ENCODE results near the gene COX17.

COX17 gene

DNA sequence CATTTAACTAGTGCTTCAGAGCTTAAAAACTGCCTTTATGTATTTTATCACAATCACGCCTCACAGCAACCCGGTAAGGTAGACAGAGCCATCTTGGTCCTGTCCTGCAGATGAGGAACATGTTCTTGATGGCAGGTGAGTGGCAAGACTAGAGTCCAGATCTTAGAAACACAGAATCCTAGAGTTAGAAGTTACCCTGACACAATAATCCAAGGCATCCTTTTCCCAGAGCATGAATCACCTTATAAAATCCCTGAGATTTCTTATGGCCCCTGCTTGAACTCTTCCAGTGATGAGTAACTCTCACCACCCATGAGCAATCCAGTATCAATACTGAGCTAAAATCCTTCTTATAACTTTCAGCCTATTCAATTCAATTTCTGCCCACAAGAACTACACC, 33.7 kb downstream of the COX17 start:
- WGBS, 2 experiments (ENCODE audit: insufficient coverage in 2 of 2) = 100% methylated on average over 1 of the region's 2 CpGs; no CpG with 5 or more reads in 1 of the 2 experiments

DNA sequence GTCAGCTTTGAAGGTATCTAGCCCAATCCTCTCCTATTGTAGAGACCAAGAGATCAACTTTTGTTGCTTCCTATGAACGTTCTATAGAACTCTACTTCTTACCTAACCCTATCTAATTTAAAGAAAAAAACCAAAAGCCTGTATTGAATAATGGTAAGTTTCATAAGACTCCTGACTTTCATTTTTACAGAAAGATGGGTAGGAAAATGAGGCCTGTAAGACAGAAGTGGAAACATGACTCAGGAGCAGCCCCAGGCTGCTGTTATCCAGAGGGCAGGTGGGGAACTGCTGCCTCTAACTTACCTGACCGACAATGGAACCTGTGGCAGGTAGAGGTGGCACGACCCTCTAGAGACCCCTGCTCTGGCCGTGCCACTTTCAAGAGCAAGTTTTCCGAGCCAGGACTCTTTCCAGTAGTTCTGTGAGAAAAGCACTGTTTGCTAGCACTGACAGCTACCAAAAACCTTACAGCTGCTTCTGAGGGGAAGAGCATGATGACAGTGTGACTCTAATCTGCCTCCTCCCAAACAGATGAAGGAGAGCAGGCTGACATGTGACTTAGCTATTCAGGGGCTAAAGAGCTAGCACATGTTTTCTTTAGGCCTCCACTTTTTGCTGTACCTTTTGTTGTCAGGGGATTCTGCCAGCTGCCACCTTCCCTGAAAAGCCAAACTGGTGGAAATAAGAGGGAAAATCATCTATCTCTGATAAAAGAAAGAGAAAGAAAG, 34.3 kb downstream of the COX17 start:
- Histone ChIP-seq H3K4me3 (ENCODE audit: extremely low read depth, insufficient read depth, low read length, poor library complexity, severe bottlenecking) (no peak overlapping the region), H3K36me3 (ENCODE audit: control insufficient read depth, insufficient read depth, low read length) (no peaks in the 10 kb centered on the region), H3K4me1 (ENCODE audit: control insufficient read depth, insufficient read depth, low read length, poor library complexity, severe bottlenecking) (peaks cover 20% of the 10 kb centered on the region), H3K9me3 (ENCODE audit: control insufficient read depth, low read length) (no peaks in the 10 kb centered on the region), H3K27ac (ENCODE audit: low read depth, low read length, severe bottlenecking) (no peak overlapping the region)
- 76 to 91% methylated on average over 4 of the region's 5 CpGs for WGBS, 2 experiments (ENCODE audit: insufficient coverage in 2 of 2)

More for the DNA sequence above, 33.7 kb downstream of the COX17 start:
- H3K9me3 ChIP-seq (ENCODE audit: control insufficient read depth, low read length) = no peaks in the 10 kb centered on the region
- no peak overlapping the region for H3K4me3 ChIP-seq (ENCODE audit: extremely low read depth, insufficient read depth, low read length, poor library complexity, severe bottlenecking)
- peaks cover 16% of the 10 kb centered on the region for H3K4me1 ChIP-seq (ENCODE audit: control insufficient read depth, insufficient read depth, low read length, poor library complexity, severe bottlenecking)
- H3K36me3 ChIP-seq (ENCODE audit: control insufficient read depth, insufficient read depth, low read length) = no peaks in the 10 kb centered on the region
- no peak overlapping the region for H3K27ac ChIP-seq (ENCODE audit: low read depth, low read length, severe bottlenecking)

DNA sequence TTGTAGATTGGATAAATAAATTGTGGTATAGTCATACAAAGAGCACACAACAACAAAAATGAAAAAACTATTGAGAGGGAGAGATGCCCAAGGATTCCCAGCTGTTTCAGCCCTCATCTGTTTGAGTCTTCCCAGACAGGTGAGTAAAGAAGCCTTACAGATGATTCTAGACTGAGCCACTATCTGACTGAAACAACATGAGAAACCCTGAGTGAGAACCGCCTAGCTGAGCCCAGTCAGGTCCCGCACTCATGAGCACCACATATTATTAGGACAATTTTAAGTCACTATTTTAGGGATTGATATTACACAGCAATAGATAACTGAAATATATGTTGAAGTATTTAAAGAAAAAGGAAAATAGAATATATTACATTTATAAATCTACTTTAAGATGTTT, 35.8 kb downstream of the COX17 start:
- Histone ChIP-seq H3K9me3 (ENCODE audit: control insufficient read depth, low read length) (no peaks in the 10 kb centered on the region), H3K36me3 (ENCODE audit: control insufficient read depth, insufficient read depth, low read length) (no peaks in the 10 kb centered on the region)
- no CpG with 5 or more reads among the region's 2 CpGs for WGBS, 2 experiments (ENCODE audit: insufficient coverage in 2 of 2)

DNA sequence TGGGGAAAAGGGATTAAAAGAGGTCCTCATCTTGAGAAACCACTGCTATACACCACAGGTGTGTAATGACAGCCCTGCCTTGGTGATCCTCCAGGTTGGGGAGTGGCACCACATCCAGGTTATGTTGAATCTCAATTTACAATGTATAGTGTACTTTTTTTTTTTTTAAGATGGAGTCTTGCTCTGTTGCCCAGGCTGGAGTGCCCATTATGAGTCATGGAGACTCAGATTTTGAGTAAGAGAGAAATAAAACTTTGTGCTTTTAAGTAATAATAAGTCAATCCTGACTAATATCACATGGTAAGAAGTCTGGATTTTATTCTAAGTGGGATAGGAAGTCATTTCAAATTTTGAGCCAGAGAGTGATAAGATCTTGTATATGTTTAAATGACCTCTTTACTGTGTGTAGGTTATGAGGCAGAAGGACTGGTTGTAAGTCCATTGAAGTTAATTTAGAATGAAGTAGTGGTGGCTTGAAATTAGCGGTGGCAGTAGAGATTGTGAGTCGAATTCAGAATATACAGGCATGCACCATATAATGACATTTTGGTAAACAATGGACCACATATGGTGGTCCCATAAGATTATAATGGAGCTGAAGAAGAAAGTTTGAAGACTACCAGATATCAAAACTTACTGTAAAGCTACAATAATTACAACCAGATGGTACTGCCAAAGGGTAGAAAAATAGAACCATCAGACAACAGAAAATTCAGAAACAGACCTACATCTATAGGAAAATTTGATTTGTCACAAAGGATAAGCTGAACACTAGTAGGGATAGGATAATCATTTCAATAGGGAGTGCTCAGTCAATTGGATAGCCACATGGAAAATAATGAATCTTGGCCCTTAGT, 37.5 kb downstream of the COX17 start:
- Histone ChIP-seq H3K4me3 (ENCODE audit: extremely low read depth, insufficient read depth, low read length, poor library complexity, severe bottlenecking) (no peak overlapping the region), H3K27ac (ENCODE audit: low read depth, low read length, severe bottlenecking) (no peak overlapping the region), H3K4me1 (ENCODE audit: control insufficient read depth, insufficient read depth, low read length, poor library complexity, severe bottlenecking) (peaks cover 25% of the 10 kb centered on the region), H3K9me3 (ENCODE audit: control insufficient read depth, low read length) (no peaks in the 10 kb centered on the region), H3K36me3 (ENCODE audit: control insufficient read depth, insufficient read depth, low read length) (no peaks in the 10 kb centered on the region)
- no CpG with 5 or more reads among the region's 2 CpGs for WGBS, 2 experiments (ENCODE audit: insufficient coverage in 2 of 2)

More for the DNA sequence above, 35.8 kb downstream of the COX17 start:
- Histone ChIP-seq H3K4me3 (ENCODE audit: extremely low read depth, insufficient read depth, low read length, poor library complexity, severe bottlenecking) (no peak overlapping the region), H3K27ac (ENCODE audit: low read depth, low read length, severe bottlenecking) (no peak overlapping the region), H3K4me1 (ENCODE audit: control insufficient read depth, insufficient read depth, low read length, poor library complexity, severe bottlenecking) (peaks cover 25% of the 10 kb centered on the region)

DNA sequence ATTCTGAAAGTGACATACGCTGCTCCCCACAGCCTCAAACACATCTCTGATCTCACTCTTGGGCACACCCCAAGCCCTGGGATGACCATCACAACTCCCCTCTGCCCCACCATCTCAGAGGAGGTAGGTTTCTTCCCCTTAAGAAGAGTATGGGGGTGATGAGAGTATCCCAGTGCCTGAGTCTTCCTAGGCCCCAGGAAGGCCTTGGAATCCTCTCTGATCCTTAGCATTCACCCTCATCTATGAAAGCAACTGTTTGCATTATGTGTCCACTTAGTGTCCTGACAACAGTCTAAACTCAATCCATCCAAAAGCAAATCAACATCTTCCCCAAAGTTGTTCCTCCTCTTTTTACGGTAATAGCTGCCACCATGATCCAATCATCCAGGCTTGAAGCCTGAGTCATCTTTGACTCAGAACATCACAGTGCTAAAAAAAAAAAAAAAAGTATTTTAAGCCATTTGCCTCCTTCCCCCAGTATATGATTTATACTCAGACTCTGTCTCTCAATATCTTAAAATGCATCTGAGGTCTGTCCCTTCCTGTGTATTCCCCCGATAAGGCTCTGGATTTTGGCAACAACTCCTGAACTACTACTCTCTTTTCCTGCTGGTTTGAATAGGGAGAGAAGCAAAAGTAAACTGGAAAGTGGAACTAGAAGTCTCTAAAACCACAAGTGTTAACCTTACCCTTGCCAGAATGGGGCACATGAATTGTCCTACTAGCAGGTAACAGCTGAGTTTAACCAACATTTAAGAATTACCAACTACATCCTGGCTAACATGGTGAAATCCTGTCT, 39.3 kb downstream of the COX17 start:
- Histone ChIP-seq H3K9me3 (ENCODE audit: control insufficient read depth, low read length) (no peaks in the 10 kb centered on the region), H3K4me3 (ENCODE audit: extremely low read depth, insufficient read depth, low read length, poor library complexity, severe bottlenecking) (no peak overlapping the region), H3K27ac (ENCODE audit: low read depth, low read length, severe bottlenecking) (no peak overlapping the region), H3K36me3 (ENCODE audit: control insufficient read depth, insufficient read depth, low read length) (no peaks in the 10 kb centered on the region), H3K4me1 (ENCODE audit: control insufficient read depth, insufficient read depth, low read length, poor library complexity, severe bottlenecking) (peaks cover 19% of the 10 kb centered on the region)
- 82 to 100% methylated on average over 1 to 2 of the region's 3 CpGs for WGBS, 2 experiments (ENCODE audit: insufficient coverage in 2 of 2)

DNA sequence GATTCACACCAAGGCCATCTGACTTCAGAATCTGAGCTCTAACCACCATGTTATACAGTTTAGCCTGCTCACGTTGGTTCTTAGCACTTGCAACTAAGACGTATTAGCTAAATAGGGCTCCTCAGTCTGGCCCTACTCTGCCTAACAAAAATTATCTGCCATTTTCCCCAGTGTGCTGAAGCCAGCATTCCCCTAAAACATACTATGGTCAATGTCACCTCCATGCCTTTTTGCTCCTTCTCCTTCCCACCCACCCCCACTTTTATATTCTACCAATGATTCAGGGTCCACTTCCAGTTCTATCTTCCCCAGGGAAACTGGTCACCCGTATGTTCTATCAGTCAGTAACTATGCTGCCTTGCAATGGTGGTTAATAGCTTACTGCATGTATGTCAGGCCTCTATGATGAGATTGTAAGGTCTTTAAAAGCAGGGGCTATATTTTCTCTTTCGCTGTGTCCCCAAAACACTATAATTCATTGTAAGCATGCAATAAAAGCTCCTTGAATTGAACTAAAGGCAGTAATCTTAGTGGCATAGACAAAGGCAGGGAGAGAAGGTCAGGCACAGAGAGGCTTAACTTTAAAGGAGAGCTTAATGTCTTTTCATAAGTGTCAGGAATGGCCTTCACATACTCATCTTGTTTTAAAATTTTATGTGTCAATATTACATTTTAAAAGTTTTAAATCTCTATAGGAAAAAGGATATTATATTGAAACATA, 40.2 kb downstream of the COX17 start:
- Histone ChIP-seq H3K4me1 (ENCODE audit: control insufficient read depth, insufficient read depth, low read length, poor library complexity, severe bottlenecking) (peaks cover 17% of the 10 kb centered on the region), H3K36me3 (ENCODE audit: control insufficient read depth, insufficient read depth, low read length) (no peaks in the 10 kb centered on the region), H3K27ac (ENCODE audit: low read depth, low read length, severe bottlenecking) (no peak overlapping the region), H3K9me3 (ENCODE audit: control insufficient read depth, low read length) (no peaks in the 10 kb centered on the region), H3K4me3 (ENCODE audit: extremely low read depth, insufficient read depth, low read length, poor library complexity, severe bottlenecking) (no peak overlapping the region)
- WGBS, 2 experiments (ENCODE audit: insufficient coverage in 2 of 2) = 97 to 98% methylated on average over 2 of the region's 4 CpGs

DNA sequence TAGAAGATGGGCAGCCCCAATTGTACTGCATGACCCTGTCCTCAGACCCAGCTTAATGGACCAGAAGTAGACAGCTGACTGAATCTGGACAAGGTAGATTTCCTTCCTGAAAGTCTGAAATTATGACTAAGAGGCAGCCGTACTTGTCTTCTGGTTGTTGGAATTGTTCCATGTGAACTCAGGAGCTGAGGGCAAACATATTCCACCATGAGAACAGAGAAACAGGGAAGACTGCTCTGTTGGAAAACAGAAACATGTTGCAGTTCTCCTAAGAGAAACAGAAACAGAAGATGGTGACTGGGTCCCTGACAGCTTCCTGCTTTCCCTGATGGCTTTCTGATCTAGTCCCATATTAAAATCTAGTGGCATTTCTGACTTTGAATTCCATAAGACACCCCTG, 41.0 kb downstream of the COX17 start:
- Histone ChIP-seq H3K9me3 (ENCODE audit: control insufficient read depth, low read length) (no peaks in the 10 kb centered on the region), H3K4me3 (ENCODE audit: extremely low read depth, insufficient read depth, low read length, poor library complexity, severe bottlenecking) (no peak overlapping the region), H3K4me1 (ENCODE audit: control insufficient read depth, insufficient read depth, low read length, poor library complexity, severe bottlenecking) (peaks cover 17% of the 10 kb centered on the region), H3K36me3 (ENCODE audit: control insufficient read depth, insufficient read depth, low read length) (no peaks in the 10 kb centered on the region), H3K27ac (ENCODE audit: low read depth, low read length, severe bottlenecking) (no peak overlapping the region)
- 100% methylated on average over 1 of the region's 1 CpG for WGBS, 2 experiments (ENCODE audit: insufficient coverage in 2 of 2)

DNA sequence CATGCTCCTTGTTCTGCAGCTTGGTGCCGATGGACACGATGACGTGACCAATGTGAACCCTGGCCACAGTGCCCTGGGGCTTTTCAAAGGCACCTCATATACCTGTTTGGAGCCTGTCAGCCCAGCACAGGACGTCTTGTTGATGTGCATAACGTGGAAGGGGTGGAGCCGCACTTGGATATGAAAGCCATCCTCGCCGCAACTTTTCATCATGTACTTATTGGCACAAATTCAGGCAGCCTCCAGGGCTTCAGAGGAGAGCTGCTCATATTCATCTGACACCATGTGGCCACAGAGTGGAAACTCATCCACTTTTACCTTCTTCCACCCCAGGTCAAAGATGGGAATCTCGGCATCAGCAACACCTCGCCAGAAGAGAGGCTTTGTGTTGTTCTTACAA, 41.5 kb downstream of the COX17 start:
- peaks cover 18% of the 10 kb centered on the region for H3K4me1 ChIP-seq (ENCODE audit: control insufficient read depth, insufficient read depth, low read length, poor library complexity, severe bottlenecking)
- no peak overlapping the region for H3K4me3 ChIP-seq (ENCODE audit: extremely low read depth, insufficient read depth, low read length, poor library complexity, severe bottlenecking)
- no peak overlapping the region for H3K27ac ChIP-seq (ENCODE audit: low read depth, low read length, severe bottlenecking)
- no peaks in the 10 kb centered on the region for H3K9me3 ChIP-seq (ENCODE audit: control insufficient read depth, low read length)
- 93 to 99% methylated on average over 8 of the region's 10 CpGs for WGBS, 2 experiments (ENCODE audit: insufficient coverage in 2 of 2)
- H3K36me3 ChIP-seq (ENCODE audit: control insufficient read depth, insufficient read depth, low read length) = no peaks in the 10 kb centered on the region

DNA sequence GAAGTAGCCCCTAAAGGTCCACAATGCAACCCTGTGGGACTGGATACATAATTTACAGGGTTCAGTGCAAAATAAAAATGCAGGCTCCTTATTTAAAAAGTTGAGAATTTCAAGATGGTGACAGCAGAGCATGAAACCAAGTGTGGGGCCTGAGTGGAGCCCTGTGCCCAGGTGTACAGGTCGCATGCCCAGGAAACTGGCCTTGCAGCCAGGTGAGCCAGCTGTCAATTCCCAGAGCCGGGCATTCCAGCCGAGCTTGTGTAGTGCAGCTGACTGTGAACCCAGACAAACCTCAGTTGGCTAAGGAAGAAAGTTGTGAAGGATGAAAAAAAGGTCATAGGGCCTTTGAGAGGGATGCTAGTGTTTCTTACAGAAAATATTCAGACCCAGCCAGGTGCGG, 44.4 kb downstream of the COX17 start:
- no peak overlapping the region for H3K4me3 ChIP-seq (ENCODE audit: extremely low read depth, insufficient read depth, low read length, poor library complexity, severe bottlenecking)
- H3K9me3 ChIP-seq (ENCODE audit: control insufficient read depth, low read length) = no peaks in the 10 kb centered on the region
- H3K27ac ChIP-seq (ENCODE audit: low read depth, low read length, severe bottlenecking) = no peak overlapping the region
- no peaks in the 10 kb centered on the region for H3K36me3 ChIP-seq (ENCODE audit: control insufficient read depth, insufficient read depth, low read length)
- peaks cover 7% of the 10 kb centered on the region for H3K4me1 ChIP-seq (ENCODE audit: control insufficient read depth, insufficient read depth, low read length, poor library complexity, severe bottlenecking)
- 64 to 65% methylated on average over 4 of the region's 4 CpGs for WGBS, 2 experiments (ENCODE audit: insufficient coverage in 2 of 2)

DNA sequence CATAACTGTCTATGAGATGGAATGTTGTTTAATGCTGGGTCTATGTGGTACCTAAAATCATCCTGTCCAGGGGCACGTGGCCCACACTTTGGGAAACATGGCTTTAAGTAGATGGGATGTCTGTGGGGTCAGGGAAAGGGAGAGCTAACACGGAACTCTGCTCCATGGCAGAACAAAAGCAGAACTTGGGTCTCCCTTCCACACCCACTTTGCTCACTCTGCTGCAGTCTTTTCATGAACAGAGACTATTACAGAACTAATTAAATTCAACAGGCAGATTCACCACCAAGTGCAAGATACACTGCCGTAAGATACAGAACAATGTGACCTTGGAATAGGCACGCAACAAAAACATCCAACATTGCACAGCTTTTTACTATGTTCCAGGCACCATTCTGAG, 45.0 kb downstream of the COX17 start:
- WGBS, 2 experiments (ENCODE audit: insufficient coverage in 2 of 2) = 90 to 94% methylated on average over 3 to 4 of the region's 4 CpGs

More for the DNA sequence above, 45.0 kb downstream of the COX17 start:
- H3K27ac ChIP-seq (ENCODE audit: low read depth, low read length, severe bottlenecking) = no peak overlapping the region
- no peaks in the 10 kb centered on the region for H3K36me3 ChIP-seq (ENCODE audit: control insufficient read depth, insufficient read depth, low read length)
- H3K4me3 ChIP-seq (ENCODE audit: extremely low read depth, insufficient read depth, low read length, poor library complexity, severe bottlenecking) = no peak overlapping the region
- H3K4me1 ChIP-seq (ENCODE audit: control insufficient read depth, insufficient read depth, low read length, poor library complexity, severe bottlenecking) = peaks cover 3% of the 10 kb centered on the region
- H3K9me3 ChIP-seq (ENCODE audit: control insufficient read depth, low read length) = no peaks in the 10 kb centered on the region
